ENCODE measurements around the gene SFXN5.
"Not testable (repeated sequence)": the region's sequence is repeated elsewhere in the genome, so short reads cannot be mapped to it uniquely, and the experiment has no call there.

Gene SFXN5

DNA sequence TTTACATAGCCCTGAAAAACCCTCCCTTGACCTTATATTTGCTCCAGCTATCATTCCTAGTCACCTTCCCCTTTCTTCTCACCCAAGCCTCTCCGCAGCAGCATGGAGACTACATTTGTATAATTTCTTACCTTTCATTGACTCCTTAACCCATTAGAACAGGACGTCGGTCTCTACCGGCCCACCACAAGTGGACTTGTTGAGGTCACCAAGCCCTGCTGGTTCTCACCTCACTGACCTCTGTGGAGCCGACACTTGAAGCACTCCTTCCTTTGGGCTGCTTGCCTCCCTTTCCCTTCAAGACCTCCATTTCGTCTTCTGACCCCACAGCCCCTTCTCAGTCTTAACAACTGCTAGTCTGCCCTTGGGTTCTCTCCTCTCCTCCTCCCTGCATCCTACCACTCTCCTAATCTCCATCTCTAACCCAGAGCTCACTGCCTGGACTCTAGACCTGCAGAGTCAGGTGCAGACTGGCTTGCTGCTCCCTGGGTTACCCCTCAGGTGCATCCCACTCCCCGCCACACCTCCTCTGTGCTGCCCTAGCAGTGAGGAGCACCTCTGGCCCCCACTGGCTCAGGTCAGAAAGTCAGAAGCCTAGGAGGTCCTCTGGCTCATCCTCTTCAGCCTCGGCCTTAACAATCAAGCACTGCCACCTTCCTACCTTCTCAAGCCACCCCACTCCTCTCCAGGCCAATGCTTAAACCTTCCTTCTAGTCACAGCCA is 5.3 kb upstream of the SFXN5 start:
- no peak for DNase-seq

DNA sequence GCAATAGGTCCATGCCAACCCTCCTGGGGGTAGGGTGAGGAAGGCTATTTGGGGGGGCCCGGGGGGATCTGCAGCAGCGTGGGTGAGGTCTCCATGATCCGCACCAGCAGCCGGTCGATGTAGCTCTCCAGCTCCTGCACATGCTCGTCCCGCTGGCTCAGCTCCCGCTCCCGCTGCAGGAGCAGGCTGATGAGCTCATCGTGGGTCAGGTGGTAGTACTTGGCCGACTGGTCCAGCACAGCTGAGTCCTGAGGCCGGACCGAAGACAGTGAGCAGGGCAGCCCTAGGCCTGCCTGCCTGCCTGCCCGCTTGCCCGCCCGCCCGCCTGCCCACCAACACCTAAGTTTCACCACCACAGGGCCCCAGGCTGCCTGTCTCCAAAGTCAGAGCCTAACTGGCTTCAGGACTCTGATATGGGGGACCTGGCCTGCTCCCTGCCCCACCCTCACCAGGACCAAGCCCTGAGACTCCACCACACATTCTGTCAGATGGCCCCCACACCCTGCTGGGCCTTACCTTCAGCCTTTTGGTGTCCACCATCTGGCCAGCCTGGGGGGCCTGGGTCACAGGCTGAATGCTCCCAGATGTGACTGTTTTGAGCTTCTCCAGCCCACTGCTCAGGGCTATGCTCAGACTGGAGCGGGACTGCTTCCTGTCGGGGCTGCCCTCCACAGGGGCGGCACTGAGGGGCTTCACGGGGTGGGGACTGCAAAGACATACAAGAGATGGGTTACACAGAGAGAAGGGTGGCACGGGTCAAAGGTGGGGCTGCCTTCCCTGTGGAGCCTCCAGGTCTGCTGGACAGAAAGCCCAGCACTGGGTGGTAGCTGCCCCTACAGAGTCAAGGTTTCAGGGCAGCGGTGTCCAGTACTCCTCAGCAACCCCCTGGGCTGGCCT is 4.2 kb upstream of the SFXN5 start:
- no peak for DNase-seq

DNA sequence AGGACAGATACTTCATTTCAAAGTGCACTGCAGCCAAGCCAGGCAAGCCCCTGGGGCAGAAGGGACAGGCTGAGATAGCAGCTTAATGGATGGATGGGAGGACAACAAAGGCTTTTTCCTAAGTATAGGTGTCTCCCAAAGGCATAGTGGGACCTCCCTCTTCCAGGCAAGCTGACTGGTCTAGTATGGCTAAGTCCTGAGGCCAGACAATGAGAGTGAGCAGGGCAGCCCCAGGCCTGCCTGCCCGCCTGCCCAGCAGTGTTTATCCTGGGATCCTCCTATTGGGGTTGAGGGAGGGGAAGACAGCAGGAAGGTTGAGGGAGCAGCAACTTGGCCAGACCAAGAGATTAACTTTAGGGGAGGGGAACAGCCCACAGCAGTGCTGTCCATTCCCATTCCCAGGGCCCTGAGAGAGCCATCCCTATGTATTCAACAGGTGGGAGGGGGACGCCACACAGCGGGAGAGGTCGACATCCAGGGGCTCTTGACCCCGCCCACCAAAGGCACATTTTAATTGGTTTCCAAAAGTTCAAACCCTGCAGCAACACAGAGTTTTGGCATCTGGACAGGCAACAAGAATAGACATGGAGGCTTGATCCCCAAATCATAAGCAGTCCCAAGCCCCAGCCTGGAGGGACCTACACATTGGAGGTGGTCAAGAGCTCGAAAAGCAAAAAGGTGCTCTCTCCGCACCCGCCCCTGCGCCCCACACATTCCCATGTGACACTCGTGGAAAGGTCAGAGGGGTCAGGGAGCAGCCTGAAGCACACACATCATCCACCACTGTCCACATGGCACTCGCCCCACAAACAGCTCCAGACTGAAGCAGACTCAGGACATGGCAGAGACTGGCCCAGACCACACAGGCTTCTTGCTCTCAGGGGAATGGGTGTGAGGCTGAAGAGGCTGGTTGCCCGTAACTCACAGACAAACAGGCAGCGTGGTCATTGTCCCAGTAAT is 2.9 kb upstream of the SFXN5 start:
- DNase-seq, result no peak

DNA sequence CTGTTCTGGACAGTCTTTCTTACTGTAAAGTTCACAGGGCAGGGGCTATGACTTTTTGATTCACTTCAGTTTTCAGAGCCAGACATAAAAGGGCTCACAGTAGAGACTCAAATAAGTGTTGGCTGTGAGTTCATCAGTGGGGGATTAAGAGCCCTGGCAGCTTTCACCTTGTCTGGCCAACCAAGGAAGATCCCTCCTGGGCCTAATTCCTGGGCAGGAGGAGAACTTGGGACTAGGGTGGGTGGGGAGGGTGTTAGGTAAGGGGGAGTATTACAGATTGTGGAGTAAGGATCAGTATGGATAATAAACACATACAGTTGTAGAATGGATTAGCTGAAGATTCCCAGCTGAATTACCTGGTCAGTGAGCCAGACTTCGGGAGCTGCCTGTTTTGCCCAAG is 904 bp upstream of the SFXN5 start:
- DNase-seq, result no peak

DNA sequence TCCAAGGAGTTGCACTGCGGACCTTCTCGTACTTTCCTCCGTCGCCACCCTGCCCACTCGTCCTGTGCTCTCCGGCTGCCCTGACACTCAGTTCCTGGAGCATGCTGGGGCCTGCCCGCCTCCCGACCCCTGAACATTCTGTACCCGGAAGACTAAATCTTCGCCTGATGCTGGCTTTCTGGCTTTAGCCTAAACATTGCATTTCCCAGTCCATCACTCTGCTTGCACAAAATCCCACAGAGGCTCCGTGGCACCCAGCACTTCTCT is 550 bp upstream of the SFXN5 start:
- DNase-seq, result no peak

DNA sequence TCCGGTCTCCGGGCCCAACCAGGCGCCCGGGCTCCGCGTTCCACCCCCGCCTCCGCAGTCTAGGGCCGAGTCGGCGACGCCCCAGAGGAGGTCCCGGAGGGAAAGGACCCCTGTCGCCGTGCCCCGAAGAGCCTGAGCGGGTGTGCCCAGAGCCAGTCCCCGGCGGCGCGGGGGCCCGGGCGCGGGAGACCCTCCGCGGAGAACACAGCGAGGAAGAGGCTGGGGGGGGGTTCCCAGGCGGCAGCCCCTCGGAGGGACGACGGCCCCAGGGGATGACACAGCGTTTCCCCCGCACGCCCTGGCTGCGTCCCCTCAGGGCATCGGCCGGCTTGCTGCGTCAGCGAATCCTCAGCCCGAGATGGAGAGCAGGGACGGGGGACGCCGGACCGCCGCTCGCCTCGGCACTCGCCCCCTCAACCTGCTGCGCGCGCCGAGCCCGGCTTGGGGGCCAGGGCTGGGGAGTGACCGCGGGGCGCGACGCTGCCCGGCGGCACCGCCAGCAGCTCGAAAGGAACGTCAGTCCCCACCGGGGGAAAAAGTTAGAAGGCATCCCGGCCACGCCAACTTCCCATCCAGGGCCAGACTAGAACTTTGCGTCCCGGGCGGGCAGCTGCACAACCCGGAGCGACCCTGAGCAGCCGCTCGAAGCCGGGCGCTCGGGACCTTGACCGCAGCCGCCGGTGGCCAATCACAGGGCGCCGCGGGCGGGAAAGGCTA is 711 bp downstream of the SFXN5 start:
- DNase-seq, result no peak

DNA sequence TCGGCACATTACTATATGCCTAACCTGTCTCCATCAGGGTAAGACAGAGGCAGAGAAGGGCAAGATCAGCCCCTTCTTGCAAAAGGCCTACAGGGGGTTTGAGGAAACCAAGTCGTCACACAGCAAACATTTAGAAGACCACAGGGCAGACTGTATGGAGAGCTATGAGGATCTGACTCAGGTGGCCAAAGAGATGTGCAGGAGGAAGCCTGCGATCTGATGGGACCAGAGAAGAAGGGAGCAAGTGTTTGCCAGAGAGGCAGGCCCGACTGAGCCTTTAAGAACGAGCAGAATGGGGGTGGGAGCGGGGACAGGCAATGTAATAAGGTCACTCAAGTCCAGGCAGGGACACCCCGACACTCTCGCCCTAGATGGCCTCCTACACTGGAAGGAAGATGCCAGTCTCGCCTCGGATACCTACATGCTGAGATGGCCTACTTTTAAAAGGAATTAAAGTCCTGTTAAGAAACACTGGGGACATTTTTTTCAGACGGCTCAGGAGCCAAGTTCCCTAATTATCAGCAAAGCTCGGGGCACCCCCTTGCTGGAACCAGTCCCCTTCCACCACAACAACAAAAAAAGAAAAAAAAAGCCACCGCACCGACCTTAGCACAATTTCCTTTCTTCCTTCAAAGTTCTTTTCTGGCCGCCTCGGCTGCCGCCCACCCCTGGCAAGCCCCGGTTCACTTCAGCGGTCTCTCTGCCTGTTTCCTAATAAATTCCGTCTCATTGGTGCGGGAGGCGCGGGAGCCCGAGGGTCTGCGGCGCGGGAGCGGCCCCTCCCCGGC is 1.5 kb downstream of the SFXN5 start:
- no peak for DNase-seq

DNA sequence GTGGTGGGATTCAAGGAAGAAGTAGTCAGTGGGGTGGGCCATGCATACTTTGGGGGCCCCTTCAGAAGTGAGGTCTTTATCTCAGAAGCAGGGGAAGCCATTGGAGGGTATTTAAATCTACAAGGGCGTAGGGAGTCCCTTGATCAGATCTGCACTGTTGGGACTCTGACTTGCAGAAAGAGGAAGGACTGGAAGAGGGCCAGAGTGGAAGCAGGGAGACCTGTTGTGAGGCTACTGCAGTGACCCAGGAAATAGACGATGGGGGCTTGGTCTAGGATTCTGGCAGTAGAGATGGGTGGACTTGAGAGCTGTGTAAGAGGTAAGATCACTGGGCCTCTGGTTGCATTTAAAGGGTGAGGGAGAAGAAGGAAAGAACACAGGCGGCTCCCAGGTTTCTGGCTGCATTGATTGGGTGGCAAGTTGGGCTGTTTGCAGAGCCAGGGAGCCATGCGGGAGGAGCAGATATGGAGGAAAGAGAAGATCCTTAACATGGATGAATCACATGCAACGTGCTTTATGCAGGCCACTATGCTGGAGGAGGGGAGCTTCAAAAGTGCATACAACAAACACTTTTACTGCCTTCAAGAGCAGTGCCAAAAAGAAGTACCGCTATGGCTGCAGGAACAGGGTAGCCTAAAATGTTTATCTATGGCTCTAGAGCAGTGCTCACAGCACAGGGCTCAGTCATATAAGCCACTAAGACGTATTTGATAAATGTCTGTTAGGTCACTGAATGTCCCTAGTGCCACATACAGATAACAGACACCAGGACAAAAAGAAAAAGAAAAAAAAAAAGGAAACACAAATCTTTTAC is 2.3 kb downstream of the SFXN5 start:
- no peak for DNase-seq

DNA sequence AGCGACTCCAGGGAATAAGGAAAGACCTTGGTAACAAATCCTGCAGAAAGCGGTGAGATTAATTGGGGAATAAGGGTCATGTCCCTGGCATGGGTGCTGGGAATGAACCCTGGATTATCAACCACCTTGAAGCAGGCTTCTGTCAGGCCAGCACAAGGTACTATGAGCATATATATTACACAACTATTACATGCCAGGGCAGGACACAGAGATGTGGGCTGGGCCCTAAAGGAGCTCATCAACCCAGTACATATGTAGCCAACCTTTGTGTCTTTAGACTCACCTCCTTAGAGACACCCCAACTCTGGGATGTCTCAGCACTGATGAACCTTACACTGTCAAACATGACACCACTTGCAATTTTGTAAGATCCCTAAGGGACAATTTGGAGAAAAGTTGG is 3.4 kb downstream of the SFXN5 start:
- no peak for DNase-seq

DNA sequence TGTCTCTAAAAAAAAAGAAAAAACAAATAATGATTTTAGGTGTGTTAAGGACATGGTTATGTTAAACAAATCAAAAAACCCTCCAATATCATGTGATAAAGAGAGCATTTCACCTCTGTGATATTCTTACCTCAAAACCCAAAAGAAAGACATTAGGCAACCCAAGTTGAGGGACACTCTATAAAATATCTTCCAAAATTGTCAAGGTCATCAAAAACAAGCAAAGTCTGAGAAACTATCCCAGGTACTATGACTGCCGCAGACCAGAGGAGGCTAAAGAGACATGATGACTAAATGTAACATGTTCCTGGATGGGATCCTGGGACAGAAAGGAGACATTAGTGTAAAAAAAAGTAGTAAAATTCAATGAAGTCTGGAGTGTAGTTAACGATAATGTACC is 4.5 kb downstream of the SFXN5 start:
- no peak for DNase-seq

DNA sequence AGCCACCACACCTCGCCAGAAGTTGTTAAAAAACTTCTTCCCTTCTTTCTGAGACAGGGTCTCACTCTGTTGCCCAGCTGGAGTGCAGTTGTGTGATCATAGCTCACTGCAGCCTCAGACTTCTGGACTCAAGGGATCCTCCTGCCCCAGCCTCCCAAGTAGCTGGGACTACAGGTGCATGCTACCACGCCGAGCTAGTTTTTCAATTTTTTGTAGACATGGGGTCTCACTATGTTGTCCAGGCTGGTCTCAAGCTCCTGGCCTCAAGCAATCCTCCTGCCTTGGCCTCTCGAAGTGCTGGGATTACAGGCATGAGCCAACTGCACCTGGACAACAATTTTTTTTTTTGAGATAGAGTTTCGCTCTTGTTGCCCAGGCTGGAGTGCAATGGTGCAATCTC is 6.4 kb downstream of the SFXN5 start:
- not testable (repeated sequence) for DNase-seq

DNA sequence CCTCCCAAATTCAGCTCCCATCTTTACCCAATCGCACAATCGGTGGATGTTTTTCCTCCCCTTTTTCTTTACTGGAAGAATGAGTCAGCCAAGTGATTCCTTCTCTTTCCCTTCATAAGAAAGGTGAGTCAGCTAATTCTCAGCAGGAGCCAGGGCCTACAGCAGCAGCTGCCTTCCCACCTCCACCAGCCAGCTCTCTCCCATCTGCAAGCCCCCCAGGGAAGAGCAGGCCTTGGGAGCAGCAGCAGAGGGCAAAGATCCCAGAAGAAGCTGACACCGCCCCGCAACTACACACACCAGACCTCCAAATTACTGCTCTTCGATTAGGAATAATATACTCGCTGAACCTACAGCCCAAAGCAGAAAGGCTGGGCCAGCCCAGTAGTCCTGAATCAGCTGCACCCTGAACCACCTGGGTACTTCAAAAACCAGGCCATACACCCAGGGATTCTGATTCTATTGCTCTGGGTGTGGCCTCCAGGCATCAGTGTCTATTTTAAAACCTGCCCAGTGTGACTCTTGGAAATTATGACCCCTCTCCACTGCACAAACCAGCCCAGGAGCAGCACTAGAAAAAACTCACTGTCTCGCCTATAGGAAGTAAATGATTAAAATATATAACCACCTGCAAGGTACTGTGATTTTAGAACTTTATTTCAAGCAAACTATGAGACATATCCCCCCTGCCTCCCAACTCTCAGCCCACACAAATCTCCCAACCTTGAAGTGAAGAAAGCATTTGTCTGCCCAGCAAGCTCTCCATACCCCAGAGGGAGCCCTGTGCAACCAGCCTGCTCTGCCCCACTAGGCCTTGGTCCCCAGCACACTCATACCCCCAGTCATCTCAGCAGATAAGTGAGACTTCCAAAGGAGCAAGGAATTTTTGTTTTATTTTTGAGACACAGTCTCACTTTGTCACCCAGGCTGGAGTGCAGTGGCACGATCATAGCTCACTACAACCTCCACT is 7.3 kb downstream of the SFXN5 start:
- no peak for DNase-seq

DNA sequence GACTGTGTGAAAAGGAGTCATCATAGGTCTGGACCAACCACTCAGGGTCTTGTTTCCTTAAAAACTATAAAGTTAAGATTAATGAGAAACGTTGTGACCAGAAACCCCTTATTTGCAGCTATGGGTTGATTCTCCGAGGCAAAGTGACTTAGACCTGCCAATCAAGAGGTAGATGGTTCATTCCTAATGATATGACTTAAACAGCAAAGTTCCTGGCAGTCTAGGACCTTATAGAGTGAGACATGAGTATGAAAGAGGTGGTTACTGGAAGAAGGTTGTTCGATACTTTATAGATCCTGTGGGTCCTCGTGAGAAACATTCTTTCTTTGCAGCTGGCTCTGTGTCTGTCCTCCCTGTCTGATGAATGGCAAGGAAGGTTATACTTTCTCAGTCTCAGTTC is 8.0 kb downstream of the SFXN5 start:
- DNase-seq, result no peak

DNA sequence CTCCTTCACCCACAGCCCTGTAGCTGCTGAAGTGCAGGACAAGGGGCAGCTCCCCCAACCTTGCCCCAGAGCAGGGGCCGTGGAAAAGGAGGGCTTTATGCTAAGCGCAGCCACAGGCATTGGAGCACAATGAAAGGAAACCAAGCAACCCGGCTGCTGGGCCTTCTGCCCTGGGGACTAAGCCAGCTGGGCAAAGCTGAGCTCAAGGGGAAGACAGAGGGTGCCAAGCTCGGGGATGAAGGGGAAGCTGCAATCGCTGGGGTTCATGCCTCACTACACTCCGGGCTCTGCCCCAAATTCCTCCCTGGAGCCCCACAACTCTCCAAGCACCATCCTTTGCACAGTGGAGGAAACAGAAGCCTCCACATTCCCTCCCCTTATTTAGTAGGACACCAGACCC is 12.4 kb downstream of the SFXN5 start:
- DNase-seq, result no peak

DNA sequence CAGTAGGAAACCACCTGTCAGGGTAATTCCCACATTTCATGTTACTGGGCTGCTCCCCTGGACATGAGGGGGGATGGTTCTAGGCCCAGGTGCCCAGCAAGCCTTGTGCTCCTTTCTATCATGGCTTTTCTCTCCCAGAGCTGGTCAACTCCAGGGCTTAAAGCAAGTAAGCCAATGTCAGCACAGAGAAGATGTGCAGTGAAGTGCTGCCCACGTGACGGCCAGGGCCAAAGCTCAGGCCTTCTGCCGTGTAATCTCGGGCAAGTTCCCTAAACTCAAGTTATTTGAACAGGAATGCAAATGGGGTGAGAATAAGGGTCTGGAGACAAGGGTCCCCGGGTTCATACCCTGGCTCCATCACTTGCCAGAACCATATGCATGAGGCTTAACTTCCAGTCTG is 16.5 kb downstream of the SFXN5 start:
- DNase-seq, result no peak

DNA sequence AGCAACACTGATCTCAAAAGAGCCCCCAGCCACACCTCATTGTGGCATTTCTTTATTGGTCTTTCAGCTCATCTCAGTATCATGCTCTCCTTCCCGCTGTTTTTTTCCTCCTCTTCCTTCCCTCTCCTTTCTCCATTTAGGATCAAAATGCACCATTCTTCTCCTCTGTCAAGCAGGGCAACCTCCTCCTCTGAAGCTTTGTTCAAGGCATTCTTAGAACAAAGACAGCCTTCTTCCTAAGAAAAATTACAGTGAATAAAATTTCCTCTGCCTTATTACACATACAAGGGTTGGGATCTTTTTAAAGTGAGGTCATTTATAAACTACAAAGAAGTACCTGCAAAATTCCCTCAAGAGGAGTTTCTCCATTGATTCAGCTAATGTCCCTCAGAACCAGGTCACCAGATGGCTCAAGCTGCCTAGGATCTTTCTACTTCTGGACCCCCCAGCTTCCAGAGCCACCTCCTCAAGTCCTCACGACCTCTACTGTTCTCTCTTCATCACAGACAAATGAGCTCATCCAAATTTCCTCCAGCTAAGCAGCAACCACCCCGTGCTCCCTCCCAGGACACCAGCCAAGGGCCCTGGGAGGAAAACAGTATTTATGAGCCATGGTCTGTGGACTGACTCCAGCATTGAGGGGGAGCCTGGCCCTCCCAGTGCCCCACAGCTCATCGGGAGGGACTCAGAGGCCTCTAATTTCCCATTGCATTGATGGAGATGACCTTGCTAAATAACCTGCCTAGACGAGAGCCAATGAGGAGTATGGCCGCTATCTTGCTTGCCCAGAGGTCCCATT is 18.0 kb downstream of the SFXN5 start:
- no peak for DNase-seq

DNA sequence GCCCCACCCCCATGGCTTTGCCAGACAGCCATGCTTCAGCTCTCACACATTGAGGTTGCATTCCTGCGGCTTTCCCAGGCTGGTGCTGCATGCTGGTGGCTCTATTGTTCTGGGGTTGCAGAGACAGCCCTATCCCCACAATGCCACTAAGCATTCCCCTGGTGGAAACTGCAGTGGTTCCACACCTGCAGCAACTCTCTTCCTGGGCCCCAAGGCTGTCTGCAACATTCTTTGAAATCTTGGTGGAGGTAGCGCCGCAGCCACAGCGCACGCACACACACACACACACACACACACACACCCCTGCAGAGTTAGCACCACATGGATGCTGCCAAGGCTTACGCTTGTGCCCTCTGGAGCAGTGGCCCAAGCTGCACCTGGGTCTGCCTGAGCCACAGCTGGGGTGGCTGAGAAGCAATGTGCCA is 21.4 kb downstream of the SFXN5 start:
- no peak for DNase-seq

DNA sequence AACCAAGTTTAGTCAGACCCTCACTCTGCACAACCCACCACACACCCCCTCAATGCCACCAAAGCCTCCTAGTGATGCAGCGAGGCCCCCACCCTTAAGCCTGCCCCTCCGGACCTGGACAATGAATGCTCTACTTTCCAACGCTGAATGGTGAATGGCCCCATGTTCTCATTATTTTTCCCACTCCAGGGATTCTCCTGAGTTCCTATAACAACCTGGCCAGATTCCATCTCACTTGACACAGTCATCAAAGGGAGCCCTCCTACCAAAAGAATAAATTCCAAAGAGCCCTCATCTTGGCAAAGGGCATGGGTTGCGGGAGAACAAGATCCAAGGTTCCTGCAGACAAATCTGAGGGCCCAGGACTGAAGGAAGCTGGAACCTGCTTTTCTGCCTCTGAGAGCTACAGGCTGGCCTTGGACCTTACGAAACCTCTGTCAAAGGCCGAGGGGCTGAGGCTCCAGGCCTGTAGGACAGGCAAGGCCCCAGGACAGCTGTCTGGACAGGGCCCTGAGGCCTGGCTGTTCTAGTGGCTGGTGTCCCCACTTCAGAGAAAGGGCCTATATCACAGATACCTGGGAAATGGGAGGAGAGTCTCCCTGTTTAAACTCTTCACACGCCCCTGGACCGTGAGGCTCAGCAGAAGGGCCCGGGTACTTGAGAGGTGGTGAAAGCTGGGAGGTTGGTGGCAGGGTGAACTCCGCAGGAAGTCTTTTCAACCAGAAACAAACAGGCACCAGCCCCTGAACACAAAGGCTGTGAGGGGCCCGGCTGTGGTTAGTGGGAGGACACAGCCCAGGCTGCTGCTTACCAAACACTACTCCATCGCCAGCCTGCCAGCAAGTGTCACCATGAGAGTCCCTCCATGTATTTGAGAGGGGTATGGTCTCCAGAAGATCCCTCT is 27.3 kb downstream of the SFXN5 start:
- no peak for DNase-seq
